BJ (cell line): ENCODE measurements around the gene HSD3B7. TPM values are rescaled to one million over a fixed set of nuclear protein-coding genes. Genes with fewer than 3 reads are reported as not detected.

ENCODE experiments used
- CTCF ChIA-PET: fragments of 350-600 bp; formaldehyde crosslinking; extraction: SDS; loops from one replicate; lab custom pipeline; 2021; ENCODE audit warnings: antibody characterized with exemption, inconsistent platforms; lab: Yijun Ruan, JAX
- POLR2A ChIA-PET: fragments of 300-600 bp; sonication (Branson Sonifier 250); formaldehyde crosslinking; extraction: SDS; loops from one replicate; lab custom pipeline; 2021; ENCODE audit warnings: antibody characterized with exemption; lab: Charles Lee
- DNase-seq: peaks from one replicate; pipeline ENCODE4 v3.0.0-alpha.2; 2011; ENCODE audit warnings: low read depth
- H3K27me3 ChIP-seq: 2 replicates; pipeline ENCODE4 v1.6.0; 2011; ENCODE audit warnings: low read length; ENCODE audit not compliant: control insufficient read depth, insufficient read depth
- H3K36me3 ChIP-seq: 2 replicates; pipeline ENCODE4 v1.5.1; 2011; ENCODE audit warnings: low read length; ENCODE audit not compliant: control insufficient read depth, insufficient read depth
- H3K4me3 ChIP-seq: 2 replicates; pipeline ENCODE4 v1.5.1; 2011; ENCODE audit warnings: low read depth, mild to moderate bottlenecking, control low read depth, low read length
- polyA plus RNA-seq: library from polyadenylated mRNA; depleted of rRNA; stranded (reverse); fragments of >200 nt; gene quantifications from 2 replicates; pipeline ENCODE4 v1.2.3, GENCODE V29; 2011
- TF ChIP-seq, protein P1 (sequence below): IDR thresholded peaks from 2 replicates; pipeline ENCODE4 v1.5.1; 2011; ENCODE audit warnings: low read depth, mild to moderate bottlenecking, control low read depth, inconsistent platforms, low read length, moderate library complexity; ENCODE audit not compliant: insufficient read depth

The HSD3B7 gene
- polyA plus RNA-seq, 1 experiment, result 25.0 TPM

GRCh38 chr16:30951750-30952149 lies 33.3 kb upstream of the HSD3B7 start:
- no peak for DNase-seq
- peaks cover 7% of the 10 kb centered on the region for H3K36me3 ChIP-seq
- ChIA-PET POLR2A (interaction anchor here (0.6 kb wide), 1 partner anchor 190 kb away, joined by 8 read pairs; no protein-coding TSS in a partner anchor), CTCF (interaction anchor here (0.5 to 2.6 kb wide), 3 partner anchors 10 to 143 kb away, joined by 4 to 7 read pairs (median 5); partner anchors contain the start of gene VKORC1)
- TF ChIP-seq, protein P1, sequence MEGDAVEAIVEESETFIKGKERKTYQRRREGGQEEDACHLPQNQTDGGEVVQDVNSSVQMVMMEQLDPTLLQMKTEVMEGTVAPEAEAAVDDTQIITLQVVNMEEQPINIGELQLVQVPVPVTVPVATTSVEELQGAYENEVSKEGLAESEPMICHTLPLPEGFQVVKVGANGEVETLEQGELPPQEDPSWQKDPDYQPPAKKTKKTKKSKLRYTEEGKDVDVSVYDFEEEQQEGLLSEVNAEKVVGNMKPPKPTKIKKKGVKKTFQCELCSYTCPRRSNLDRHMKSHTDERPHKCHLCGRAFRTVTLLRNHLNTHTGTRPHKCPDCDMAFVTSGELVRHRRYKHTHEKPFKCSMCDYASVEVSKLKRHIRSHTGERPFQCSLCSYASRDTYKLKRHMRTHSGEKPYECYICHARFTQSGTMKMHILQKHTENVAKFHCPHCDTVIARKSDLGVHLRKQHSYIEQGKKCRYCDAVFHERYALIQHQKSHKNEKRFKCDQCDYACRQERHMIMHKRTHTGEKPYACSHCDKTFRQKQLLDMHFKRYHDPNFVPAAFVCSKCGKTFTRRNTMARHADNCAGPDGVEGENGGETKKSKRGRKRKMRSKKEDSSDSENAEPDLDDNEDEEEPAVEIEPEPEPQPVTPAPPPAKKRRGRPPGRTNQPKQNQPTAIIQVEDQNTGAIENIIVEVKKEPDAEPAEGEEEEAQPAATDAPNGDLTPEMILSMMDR, result no peak
- H3K27me3 ChIP-seq, result no peaks in the 10 kb centered on the region
- no peak overlapping the region for H3K4me3 ChIP-seq

GRCh38 chr16:30953111-30953510 lies 31.9 kb upstream of the HSD3B7 start:
- CTCF ChIA-PET, result interaction anchor here (0.6 to 3.2 kb wide), 17 partner anchors 12 to 521 kb away, joined by 3 to 30 read pairs (median 4); partner anchors contain the start of genes KAT8, VKORC1, ZNF646 and ZNF668
- DNase-seq, result no peak
- TF ChIP-seq, protein P1, result no peak
- Histone ChIP-seq H3K4me3 (no peak overlapping the region), H3K36me3 (0 out of 2 replicates have a peak, but pooled peaks cover 1% of the 10 kb centered on the region), H3K27me3 (no peaks in the 10 kb centered on the region)
- POLR2A ChIA-PET, result interaction anchor here (0.6 kb wide), 1 partner anchor 508 kb away, joined by 3 read pairs; no protein-coding TSS in a partner anchor

GRCh38 chr16:30953511-30954124 lies 31.4 kb upstream of the HSD3B7 start:
- ChIA-PET CTCF (interaction anchor here (0.6 to 3.2 kb wide), 25 partner anchors 12 to 521 kb away, joined by 3 to 30 read pairs (median 3); partner anchors contain the start of genes KAT8, VKORC1, ZNF646 and ZNF668), POLR2A (interaction anchor here (0.6 kb wide), 1 partner anchor 507 kb away, joined by 3 read pairs; no protein-coding TSS in a partner anchor)
- H3K36me3 ChIP-seq, result peaks cover 1% of the 10 kb centered on the region; the same call in 1 of the 2 replicates
- H3K4me3 ChIP-seq, result no peak overlapping the region
- DNase-seq, result no peak
- no peaks in the 10 kb centered on the region for H3K27me3 ChIP-seq
- TF ChIP-seq, protein P1, result peak; percentile 75

DNA sequence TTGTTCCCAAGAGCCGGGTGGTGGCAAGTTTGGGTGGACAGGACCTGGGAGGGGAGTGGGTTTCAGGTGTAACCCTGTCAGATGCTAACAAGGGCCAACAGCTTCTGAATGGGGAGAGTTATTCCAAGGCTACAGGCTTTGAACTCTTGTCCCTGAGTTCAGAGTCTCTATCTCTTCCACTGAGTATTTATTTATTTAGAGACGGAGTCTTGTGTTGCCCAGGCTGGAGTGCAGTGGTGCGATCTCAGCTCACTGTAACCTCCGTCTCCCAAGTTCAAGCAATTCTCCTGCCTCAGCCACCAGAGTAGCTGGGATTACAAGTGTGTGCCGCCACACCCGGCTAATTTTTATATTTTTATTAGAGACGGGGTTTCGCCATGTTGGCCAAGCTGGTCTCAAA lies 30.0 kb upstream of the HSD3B7 start:
- TF ChIP-seq, protein P1, result no peak
- POLR2A ChIA-PET, result no interaction called here
- H3K4me3 ChIP-seq, result no peak overlapping the region
- CTCF ChIA-PET, result interaction anchor here (0.8 to 3.2 kb wide), 4 partner anchors 9 to 488 kb away, joined by 4 to 30 read pairs (median 8); partner anchors contain the start of gene ZNF843
- peaks cover 5% of the 10 kb centered on the region; the same call in 1 of the 2 replicates for H3K36me3 ChIP-seq
- no peak for DNase-seq
- no peaks in the 10 kb centered on the region for H3K27me3 ChIP-seq
